ENCODE results near the gene PHOSPHO1.
A peak's percentile ranks its signal among the peaks of the same experiment; 100 is the strongest.

Gene PHOSPHO1

GRCh38 chr17:49225554-49226236, 4.9 kb downstream of the PHOSPHO1 start:
- H3K4me3 ChIP-seq (replicated peaks; ENCODE audit: low read depth, low read length), result no peak overlapping the region
- TF ChIP-seq, protein P1, sequence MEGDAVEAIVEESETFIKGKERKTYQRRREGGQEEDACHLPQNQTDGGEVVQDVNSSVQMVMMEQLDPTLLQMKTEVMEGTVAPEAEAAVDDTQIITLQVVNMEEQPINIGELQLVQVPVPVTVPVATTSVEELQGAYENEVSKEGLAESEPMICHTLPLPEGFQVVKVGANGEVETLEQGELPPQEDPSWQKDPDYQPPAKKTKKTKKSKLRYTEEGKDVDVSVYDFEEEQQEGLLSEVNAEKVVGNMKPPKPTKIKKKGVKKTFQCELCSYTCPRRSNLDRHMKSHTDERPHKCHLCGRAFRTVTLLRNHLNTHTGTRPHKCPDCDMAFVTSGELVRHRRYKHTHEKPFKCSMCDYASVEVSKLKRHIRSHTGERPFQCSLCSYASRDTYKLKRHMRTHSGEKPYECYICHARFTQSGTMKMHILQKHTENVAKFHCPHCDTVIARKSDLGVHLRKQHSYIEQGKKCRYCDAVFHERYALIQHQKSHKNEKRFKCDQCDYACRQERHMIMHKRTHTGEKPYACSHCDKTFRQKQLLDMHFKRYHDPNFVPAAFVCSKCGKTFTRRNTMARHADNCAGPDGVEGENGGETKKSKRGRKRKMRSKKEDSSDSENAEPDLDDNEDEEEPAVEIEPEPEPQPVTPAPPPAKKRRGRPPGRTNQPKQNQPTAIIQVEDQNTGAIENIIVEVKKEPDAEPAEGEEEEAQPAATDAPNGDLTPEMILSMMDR (IDR thresholded peaks at IDR 0.05; ENCODE audit: low read depth, low read length, missing control alignments), result no peak
- DNase-seq (ENCODE audit: extremely low read depth, low read depth), result no peak

GRCh38 chr17:49224997-49225337, 5.6 kb downstream of the PHOSPHO1 start:
- H3K4me3 ChIP-seq (replicated peaks; ENCODE audit: low read depth, low read length), result no peak overlapping the region
- no peak for DNase-seq (ENCODE audit: extremely low read depth, low read depth)

GRCh38 chr17:49224198-49224996, 6.2 kb downstream of the PHOSPHO1 start:
- no peak overlapping the region for H3K4me3 ChIP-seq (replicated peaks; ENCODE audit: low read depth, low read length)
- TF ChIP-seq, protein P1 (IDR thresholded peaks at IDR 0.05; ENCODE audit: low read depth, low read length, missing control alignments), result no peak
- no peak for DNase-seq (ENCODE audit: extremely low read depth, low read depth)

More at GRCh38 chr17:49224997-49225337, 5.6 kb downstream of the PHOSPHO1 start:
- TF ChIP-seq, protein P1 (IDR thresholded peaks at IDR 0.05; ENCODE audit: low read depth, low read length, missing control alignments), result no peak

GRCh38 chr17:49223517-49224197, 6.9 kb downstream of the PHOSPHO1 start:
- H3K4me3 ChIP-seq (replicated peaks; ENCODE audit: low read depth, low read length), result no peak overlapping the region
- DNase-seq (ENCODE audit: extremely low read depth, low read depth), result no peak

DNA sequence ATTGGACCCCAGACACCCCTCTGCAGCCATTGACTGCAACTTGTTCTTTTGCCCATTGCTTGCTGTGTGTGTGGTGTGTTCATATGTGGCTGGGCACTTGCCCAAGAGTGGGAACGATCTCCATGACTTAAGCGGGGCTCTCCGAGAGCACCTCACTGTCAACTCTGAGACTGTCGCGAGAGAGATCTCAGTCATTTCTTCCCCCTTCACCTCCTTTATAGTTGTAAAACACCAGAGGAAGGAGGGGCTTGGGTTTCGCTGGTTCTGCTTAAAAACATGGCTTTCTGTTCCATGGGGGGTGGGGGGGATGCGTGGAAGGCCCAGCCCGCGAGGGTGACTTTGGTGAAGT, 7.4 kb downstream of the PHOSPHO1 start:
- DNase-seq (ENCODE audit: extremely low read depth, low read depth), result no peak
- no peak overlapping the region for H3K4me3 ChIP-seq (replicated peaks; ENCODE audit: low read depth, low read length)
- TF ChIP-seq, protein P1 (IDR thresholded peaks at IDR 0.05; ENCODE audit: low read depth, low read length, missing control alignments), result no peak

More at GRCh38 chr17:49223517-49224197, 6.9 kb downstream of the PHOSPHO1 start:
- TF ChIP-seq, protein P1 (IDR thresholded peaks at IDR 0.05; ENCODE audit: low read depth, low read length, missing control alignments), result peak; percentile 90

DNA sequence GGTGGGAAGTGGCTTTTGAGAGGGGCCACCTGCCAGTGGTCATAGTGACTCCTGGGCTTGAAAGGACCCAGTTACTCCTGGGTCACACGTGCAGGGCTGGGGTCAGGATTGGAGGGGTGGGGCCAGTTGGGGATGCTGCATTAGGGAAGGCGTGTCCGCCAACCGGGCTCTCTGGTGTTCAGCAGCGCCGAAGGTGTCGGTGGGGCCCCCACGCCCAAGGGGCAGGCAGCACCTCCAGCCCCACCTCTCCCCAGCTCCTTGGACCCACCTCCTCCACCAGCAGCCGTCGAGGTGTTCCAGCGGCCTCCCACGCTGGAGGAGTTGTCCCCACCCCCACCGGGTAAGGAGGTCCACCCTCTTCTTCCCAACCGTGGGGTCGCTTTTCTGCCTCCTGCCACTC, 10.6 kb downstream of the PHOSPHO1 start:
- H3K4me3 ChIP-seq (replicated peaks; ENCODE audit: low read depth, low read length), result no peak overlapping the region
- TF ChIP-seq, protein P1 (IDR thresholded peaks at IDR 0.05; ENCODE audit: low read depth, low read length, missing control alignments), result no peak
- DNase-seq (ENCODE audit: extremely low read depth, low read depth), result no peak

All from HFF-Myc (cell line).